Fibroblast of peridontal ligament (primary cell): ENCODE results near the gene RP9.

ENCODE experiments used
- DNase-seq: peaks from one replicate; pipeline ENCODE4 v3.0.0-alpha.2; 2010; ENCODE audit errors: extremely low read depth

Gene RP9

DNA sequence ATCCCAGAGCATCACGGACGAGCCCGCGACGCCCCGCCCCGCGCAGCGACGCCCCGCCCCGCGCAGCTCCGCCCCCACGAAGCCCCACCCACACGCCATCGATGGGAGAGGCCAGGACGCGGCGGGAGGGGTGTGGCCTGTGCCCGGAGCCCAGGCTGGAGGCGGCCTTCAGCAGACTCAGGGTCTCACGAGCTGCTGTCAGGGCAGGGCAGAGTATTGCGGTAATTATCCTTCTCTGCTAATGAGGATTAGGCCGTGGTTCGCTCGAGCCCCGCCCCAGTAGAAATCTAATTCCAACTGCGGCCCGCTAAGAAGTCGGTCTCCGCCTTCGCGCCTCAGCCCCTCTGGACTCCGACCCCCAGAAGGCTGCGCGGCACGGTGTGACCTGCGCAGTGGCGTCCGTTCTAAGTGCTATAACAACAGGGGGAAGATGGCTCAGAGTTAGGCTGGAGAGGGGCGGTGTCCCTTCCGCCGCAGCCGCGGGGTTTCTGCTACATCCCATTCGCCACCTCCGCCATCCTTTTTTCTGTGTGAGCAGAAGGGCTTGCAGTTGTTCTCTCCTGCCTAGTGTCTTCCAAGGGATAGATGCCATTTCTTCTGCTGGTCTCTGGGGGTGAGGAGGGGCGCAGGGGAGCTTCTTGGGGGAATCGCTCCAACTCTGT is 46.3 kb downstream of the RP9 start:
- peak; percentile 90 for DNase-seq

DNA sequence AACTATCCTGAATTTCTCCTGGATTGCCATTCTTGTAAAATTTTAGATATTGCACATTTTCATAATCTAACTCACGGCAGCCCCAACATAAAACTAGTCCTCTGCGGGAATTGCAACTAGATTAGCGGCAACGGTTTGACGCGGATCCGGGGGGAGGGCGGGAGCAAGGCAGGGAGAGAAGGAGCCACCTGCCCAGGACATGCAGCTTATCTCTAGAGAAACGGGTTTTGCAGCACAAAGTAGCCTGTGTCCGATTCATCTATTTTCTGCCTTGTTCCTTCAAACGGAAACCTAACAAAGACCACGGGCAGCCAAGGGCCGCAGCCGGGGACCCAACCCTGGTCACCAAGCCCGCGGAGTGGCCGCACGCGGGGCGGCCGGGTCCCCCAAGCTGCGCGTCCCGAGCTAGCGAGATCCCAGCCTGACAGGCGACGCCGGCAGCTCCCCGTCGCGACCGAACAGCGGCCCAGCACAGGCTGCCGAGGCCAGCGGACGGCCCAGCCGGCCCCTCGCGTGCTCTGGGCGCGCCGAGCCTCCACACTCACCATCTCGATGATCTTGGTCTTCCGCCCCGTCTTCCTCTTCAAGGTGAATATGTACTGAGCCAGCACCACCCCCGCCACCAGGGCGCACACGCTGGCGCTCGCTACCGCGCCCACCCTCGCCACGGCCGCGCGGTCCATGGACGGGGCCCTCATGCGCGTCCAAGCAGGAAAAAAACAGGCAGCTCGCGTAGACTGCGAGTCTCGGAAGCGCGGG is 47.0 kb downstream of the RP9 start, which contains the start of gene NT5C3A:
NT5C3A (minus strand) TSS at position 754 of the 759 bp plus-strand sequence; CDS start at position 683, 71 bp downstream.
- DNase-seq: peak; percentile 33

DNA sequence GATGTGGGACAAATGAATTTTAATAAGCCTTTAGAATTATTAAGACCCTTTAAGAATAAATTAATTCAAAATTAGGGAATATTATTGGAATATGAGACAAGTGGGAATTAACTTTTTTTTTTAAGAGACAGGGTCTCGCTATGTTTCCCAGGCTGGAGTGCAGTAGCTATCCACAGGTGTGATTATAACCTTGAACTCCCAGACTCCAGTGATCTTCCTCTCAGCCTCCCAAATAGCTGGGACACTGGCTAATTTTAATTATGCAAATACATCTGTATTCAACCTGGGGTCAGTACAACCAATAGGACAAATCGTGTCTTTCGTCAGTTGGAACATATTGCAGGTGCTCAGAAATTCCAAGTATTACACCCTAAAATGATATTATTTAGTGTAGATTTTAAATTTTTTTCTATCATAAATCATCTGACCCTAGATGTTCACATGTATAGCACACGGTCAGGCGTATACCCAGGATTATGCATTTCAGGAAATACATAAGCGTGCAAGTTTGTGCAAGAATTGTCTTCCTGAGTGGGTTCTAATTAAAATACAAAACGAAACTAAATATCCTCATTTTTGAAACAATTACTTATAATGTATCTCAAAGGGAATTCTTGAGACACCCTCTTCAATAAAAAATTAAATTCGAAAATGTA is 47.8 kb downstream of the RP9 start:
- DNase-seq: peak; percentile 5

DNA sequence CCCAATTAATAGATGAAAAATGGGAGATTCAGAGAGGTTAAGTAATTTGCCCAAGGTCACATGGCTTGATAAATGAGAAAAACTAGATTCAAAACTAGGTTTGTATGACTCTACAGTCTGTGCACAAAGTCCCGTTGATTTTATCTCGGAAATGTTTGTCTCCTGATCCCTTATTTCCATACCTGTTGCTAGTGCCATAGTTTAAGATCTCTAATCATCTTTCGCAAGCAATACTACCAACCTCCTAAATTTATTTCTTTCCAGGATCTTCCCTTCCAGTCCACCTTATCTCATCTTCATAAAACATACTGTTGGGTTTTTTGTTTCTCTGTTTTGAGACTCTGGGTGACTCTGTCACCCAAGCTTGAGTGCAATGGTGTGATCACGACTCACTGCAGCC is 49.6 kb downstream of the RP9 start:
- no peak for DNase-seq

DNA sequence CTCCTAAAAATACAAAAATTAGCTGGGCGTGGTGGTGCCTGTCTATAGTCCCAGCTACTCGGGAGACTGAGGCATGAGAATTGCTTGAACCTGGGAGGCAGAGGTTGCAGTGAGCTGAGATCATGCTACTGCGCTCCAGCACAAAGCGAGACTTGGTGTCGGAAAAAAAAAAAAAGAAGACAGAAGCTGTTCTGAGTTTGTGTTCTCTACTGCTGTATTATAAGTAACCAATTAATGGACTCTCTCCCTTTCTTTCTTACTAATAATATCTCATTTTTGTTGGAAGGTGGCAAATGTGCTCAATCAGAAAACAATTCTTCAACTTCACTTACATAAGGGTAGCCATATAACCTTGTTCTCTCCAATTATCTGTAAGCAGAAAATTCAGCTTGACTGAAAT is 54.0 kb downstream of the RP9 start:
- no peak for DNase-seq

DNA sequence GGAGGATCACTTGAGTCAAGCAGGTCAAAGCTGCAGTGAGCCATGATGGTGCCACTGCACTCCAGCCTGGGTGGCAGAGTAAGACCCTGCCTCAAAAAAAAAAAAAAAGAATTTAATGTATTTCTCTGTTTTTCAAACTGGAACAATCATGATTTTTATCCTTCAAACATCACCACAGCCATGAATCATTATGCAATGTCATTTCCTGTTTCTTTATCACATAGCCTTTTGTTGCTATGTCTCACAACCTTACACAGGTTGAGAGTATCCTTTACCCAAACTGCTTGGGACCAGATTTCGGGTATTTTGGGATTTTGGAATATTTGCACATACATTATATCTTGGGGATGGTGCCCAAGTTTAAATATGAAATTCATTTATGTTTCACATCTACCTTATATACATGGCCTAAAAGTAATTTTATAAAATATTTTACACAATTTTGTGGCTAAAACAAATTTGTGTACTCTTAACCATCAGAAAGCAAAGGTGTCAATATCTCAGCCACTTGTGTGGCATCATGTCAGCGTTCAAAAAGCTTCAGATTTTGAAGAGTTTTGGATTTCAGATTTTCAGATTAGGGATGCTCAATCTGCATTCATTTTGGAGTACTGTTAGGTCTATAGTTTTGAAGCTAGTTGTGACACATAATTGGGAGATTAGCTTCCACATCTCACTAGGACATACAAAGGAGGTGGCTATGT is 54.8 kb downstream of the RP9 start:
- DNase-seq: peak; percentile 18

DNA sequence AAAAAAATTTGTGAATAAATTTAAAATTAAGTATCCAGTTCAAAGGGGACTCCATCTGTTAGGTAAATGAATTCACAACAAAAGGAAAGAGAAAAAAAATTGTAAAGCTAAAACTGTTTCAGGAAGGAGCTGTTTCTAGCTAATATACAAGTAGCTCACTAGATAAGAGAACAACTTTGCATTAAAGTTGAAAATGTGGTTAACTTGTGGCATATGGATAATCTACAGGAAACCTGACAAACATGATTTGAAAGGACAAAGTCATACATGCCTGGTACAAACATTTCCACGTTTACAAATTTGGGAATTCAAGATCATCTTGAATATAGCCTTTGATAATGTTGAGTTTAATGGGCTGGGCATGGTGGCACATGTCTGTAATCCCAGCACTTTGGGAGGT is 55.5 kb downstream of the RP9 start:
- no peak for DNase-seq

DNA sequence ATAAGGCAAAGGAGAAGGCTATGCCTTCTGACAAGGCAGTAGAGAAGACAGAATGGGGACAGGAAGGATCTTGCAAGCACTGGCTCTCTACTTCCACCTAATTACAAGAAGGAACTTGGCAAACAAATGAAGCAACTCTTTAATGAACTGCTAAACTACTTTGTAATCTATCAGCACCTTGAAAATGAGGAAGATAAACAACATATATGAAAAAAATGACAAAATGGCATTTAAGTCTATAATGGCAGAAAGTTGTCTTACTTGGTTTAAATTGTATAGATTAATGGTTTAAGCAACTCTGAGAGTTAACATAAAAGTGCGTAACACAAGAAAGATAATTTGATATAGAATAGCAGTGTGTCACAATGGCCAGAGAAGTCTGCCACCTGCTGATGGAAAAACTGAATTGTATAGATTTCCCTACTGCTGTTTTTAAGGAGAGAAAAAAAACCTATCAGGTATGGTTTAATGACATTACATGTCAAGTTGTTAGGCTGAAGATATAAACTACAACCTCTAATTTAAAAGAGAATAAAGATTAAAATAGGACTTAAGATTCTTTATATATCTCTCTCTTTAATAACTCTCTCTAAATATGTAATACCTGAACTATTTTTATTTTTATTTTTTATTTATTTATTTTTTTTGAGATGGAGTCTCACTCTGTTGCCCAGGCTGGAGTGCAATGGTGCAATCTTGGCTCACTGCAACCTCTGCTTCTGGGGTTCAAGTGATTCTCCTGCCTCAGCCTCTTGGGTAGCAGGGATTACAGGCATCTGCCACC is 58.5 kb downstream of the RP9 start:
- peak; percentile 76 for DNase-seq

DNA sequence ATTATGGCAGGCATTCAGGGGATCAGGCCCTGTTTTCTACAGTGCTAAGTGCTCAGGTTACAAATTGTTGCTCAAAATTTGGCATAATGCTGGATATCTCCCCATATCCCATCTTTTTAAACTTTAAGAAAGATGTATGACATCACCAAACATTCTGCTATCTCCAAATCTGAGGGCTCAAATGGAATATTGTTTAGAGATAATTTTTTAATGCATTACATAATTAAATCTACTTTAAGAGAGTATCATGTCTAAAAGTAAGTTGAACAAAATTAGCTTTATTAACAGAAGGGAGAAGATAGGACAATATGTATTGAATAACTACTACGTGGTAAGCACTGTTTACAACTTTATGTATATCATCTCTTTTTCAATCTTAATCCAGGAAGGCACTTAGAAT is 60.5 kb downstream of the RP9 start:
- no peak for DNase-seq

DNA sequence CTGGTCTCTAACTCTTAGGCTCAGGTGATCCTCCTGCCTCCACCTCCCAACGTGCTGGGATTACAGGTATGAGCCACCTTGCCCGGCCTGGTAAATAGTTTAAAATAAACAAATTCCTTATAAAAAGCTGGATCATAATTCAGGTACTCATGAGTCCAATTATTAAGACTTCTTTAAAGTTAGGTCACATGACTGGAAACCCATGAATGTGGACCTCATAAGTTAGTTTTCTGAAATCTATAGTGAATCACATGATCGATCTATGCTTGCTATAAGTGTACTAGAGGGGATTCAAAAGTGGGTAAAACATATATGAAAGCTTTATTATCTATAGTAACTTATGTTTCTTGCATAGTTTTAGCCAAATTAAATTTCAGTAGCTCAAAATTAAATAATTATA is 60.9 kb downstream of the RP9 start:
- no peak for DNase-seq

DNA sequence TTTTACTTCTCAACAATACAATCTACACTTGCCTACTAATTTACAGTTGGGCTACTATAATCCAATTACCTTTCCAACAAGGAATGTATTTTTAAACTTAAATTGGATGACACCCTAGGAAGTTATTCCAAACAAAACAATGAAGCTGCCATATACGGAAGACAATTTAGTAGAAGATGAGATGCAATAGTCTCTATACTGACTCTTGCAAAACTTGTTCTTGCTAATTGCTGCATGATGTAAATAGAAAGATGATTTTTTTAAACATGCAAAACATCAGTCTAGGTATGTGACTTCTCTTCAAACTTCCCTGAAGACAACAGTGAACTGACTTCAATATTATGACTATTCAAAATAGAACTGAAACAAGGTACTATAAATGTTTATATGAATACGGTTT is 64.2 kb downstream of the RP9 start:
- no peak for DNase-seq
